HG02798 (cell line): Measurements from ENCODE around the gene KLK14.

Experiments
- ATAC-seq: cut with Tn5 transposase; IDR thresholded peaks from one replicate; pipeline ENCODE4 v1.9.1; 2021; ENCODE audit warnings: mild to moderate bottlenecking; ENCODE audit not compliant: unreplicated experiment, poor library complexity

KLK14 gene

GRCh38 chr19:51059715-51060114, 23.0 kb downstream of the KLK14 start:
- ATAC-seq = no peak

- ATAC-seq = no peak
These were observed 26.8 kb downstream of the KLK14 start for GRCh38 chr19:51055866-51056265.

GRCh38 chr19:51047031-51047335, 35.7 kb downstream of the KLK14 start:
- no peak for ATAC-seq

GRCh38 chr19:51044327-51044726, 38.4 kb downstream of the KLK14 start:
- ATAC-seq = no peak

- ATAC-seq = no peak
These were observed 39.2 kb downstream of the KLK14 start for GRCh38 chr19:51043497-51043896.

GRCh38 chr19:51040151-51040550, 42.5 kb downstream of the KLK14 start:
- no peak for ATAC-seq

- no peak for ATAC-seq
These were observed 46.2 kb downstream of the KLK14 start for GRCh38 chr19:51036519-51036918.

- ATAC-seq = no peak
These were observed 48.0 kb downstream of the KLK14 start, which contains the start of gene KLK12 for GRCh38 chr19:51034704-51035103. Gene KLK12, minus strand, starts transcription at chr19:51035002. Its CDS starts 381 bp downstream, at chr19:51034621.

GRCh38 chr19:51031880-51032225, 50.8 kb downstream of the KLK14 start:
- ATAC-seq = no peak

- ATAC-seq = no peak
These were observed 51.3 kb downstream of the KLK14 start for GRCh38 chr19:51031220-51031879.

- no peak for ATAC-seq
These were observed 52.1 kb downstream of the KLK14 start for GRCh38 chr19:51030631-51031030.

- no peak for ATAC-seq
These were observed 53.0 kb downstream of the KLK14 start for GRCh38 chr19:51029718-51030117.
